HG02885 (cell line): ENCODE results near the gene CD180.
A peak's percentile ranks its signal among the peaks of the same experiment; 100 is the strongest.

ENCODE experiments used
- ATAC-seq: cut with Tn5 transposase; IDR thresholded peaks from one replicate; pipeline ENCODE4 v1.9.1; 2021; ENCODE audit warnings: mild to moderate bottlenecking; ENCODE audit not compliant: unreplicated experiment, poor library complexity

CD180 gene

GRCh38 chr5:67164856-67165525 is 31.6 kb downstream of the CD180 start:
- no peak for ATAC-seq

DNA sequence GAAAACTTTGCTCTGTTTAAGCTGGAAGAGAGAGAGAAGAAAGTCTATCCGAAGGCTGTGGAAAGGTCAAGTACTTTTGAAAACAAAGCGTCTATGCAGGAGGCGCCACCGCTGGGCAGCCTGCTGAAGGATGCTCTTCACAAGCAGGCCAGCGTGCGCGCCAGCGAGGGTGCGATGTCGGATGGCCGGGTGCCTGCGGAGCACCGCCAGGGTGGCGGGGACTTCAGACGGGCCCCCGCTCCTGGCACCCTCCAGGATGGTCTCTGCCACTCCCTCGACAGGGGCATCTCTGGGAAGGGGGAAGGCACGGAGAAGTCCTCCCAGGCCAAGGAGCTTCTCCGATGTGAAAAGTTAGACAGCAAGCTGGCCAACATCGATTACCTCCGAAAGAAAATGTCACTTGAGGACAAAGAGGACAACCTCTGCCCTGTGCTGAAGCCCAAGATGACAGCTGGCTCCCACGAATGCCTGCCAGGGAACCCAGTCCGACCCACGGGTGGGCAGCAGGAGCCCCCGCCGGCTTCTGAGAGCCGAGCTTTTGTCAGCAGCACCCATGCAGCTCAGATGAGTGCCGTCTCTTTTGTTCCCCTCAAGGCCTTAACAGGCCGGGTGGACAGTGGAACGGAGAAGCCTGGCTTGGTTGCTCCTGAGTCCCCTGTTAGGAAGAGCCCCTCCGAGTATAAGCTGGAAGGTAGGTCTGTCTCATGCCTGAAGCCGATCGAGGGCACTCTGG is 32.6 kb downstream of the CD180 start:
- ATAC-seq: no peak

DNA sequence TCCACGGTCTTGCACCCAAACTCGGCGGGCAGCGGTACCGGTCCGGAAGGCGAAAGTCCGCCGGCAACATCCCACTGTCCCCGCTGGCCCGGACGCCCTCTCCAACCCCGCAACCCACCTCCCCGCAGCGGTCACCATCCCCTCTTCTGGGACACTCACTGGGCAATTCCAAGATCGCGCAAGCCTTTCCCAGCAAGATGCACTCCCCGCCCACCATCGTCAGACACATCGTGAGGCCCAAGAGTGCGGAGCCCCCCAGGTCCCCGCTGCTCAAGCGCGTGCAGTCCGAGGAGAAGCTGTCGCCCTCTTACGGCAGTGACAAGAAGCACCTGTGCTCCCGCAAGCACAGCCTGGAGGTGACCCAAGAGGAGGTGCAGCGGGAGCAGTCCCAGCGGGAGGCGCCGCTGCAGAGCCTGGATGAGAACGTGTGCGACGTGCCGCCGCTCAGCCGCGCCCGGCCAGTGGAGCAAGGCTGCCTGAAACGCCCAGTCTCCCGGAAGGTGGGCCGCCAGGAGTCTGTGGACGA is 33.3 kb downstream of the CD180 start:
- ATAC-seq: no peak

DNA sequence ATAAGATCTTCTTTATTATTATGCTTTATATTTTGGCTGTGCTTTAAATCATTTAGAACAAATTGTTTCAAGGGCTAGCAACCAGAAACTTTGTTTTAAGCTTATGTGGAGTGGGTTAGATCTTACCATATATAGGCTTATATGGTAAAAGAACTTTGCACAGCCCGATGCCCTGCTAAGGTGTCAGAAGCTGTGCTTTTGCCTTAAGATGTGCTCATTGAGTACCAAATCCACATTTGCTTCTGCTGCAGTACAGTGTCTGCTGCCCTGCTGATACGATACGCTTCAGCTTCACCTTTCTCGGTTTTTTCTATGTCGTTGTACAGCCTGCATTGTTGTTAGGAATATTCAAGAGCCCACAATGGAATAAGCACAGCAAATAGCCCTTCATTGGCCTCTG is 34.8 kb downstream of the CD180 start:
- ATAC-seq: no peak

DNA sequence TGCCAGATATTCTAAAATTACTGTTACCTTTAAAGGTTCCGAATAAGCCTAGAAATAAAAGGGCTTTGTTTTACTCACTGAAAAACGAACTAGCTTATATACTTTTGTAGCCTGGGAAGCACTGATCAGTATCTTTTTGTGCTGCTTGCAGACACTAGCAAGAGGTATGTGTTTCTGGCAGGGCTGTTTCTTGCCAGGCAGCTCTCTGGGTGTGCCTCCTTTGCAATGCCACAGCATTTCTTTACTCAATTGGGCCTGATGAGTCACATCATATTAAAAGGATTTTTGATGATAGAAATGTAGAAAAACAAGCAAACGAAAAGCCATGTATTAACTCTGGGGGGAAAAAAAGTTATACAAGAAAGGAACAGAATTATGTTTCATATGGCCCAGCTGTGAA is 35.6 kb downstream of the CD180 start:
- no peak for ATAC-seq

- no peak for ATAC-seq
Measured at GRCh38 chr5:67160272-67160671, 36.3 kb downstream of the CD180 start.

GRCh38 chr5:67156976-67157583 is 39.5 kb downstream of the CD180 start:
- peak; percentile 72 for ATAC-seq

GRCh38 chr5:67154556-67155206 is 41.9 kb downstream of the CD180 start:
- no peak for ATAC-seq

DNA sequence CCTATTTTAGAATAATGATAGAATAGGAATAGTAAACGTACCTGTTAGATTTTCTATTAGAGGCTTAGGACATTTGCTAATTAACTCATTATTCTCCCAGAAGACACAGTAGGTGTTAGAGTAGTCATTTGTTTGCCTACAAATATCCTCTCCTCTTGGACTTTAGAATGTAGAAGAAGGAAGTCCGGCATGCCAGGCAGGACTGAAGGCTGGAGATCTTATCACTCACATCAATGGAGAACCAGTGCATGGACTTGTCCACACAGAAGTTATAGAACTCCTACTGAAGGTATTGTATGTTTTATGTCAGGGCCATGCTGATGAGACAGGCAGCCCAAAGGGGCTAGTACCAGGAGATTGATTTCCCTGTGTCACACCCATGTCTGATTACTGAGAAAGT is 43.3 kb downstream of the CD180 start:
- ATAC-seq: no peak

GRCh38 chr5:67152400-67152799 is 44.2 kb downstream of the CD180 start:
- no peak for ATAC-seq

GRCh38 chr5:67149951-67150523 is 46.6 kb downstream of the CD180 start:
- no peak for ATAC-seq

- no peak for ATAC-seq
Measured at GRCh38 chr5:67149057-67149950, 47.3 kb downstream of the CD180 start.

DNA sequence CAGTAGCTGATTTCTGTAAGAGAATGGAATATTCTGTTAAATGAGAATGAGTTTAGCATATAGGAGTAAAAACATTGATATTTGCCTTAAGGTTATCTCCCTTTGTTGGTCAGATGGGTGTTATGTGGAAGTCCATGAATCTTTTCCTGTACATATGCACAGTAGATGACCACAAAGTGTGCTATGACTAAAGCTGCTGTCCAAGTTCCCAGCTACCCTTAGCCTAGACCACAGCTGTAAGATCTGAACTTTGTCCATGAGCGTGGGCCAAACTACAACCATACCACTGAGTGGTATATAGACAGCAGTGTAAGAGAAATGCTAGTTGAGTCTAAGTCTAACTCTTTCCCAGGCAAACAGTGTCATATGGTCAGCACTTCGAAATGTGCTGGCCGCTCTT is 48.8 kb downstream of the CD180 start:
- no peak for ATAC-seq

DNA sequence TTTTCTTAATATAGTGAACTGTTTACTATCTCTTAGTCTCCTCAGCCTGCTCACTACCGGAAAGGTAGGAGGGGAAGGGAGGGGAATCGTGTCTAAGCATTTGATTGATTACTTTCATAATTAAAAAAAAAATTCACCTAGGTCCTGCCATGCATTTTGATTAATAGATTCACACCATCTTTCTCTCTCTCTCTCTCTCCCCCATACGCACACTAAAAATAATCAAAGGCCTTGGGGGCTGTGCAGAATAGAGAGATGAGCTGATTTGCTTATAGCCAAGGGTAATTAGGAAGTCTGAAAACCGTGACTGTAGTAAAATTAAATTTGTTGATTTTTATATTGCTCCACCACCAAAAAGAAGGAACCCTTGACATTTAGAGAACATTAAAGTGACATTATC is 49.6 kb downstream of the CD180 start:
- ATAC-seq: no peak

DNA sequence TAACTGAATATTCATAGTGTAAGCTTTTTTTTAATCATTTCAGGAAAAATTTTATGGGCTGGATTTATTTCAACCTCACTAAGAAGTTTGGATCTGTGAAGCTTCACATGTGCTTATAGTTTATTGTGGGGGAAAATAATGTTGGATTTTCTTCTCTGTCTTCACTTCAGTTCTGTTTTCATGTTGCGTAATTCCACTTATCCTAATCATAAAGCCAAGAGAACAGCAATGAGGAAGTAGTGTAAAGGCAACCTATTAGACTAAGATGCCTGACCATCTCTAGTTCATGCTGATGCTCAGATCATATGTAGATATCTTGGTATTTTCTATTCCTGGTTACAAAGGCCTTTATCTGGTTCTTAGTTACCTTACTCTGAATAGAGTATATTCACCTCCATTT is 50.0 kb downstream of the CD180 start:
- ATAC-seq: no peak

DNA sequence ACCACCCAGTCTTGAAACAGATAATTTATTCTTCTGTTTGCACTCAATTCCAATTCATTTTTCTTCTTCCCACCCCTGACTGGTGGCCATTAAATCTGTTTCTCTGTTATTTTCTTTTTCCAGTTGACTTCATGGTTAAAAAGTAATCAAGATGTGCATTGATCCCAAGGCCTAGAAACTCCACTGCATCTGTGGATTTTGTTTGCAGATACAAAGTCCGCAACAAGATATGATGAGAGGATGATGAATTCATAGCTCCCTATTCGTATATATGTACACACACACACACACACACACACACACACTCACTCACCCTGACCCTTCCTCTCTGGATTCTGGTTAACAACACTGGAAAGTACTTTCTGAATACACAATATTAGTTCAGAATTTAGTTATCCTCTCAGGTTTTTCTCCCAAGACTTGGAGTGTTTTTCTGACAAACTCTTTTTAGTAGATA is 52.4 kb downstream of the CD180 start:
- ATAC-seq: no peak

- no peak for ATAC-seq
Measured at GRCh38 chr5:67143549-67143948, 53.0 kb downstream of the CD180 start.

DNA sequence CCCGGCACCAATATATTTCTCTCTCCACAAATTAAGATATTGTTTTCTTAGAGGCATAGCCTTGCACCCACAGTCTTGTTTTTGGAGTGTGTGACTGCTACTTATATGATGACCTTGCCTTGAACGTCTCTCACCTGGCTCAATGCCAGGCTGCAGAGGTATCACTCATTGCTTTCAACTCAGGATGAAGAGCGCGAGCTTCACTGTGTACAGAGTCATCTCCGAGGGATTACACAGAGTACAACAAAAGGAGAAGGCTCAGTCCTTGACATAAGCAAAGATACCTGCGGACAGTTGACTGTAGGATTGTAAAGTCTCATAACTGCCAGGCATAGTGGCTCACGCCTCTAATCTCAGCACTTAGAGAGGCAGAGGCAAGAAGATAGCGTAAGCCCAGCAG is 53.8 kb downstream of the CD180 start:
- ATAC-seq: no peak

DNA sequence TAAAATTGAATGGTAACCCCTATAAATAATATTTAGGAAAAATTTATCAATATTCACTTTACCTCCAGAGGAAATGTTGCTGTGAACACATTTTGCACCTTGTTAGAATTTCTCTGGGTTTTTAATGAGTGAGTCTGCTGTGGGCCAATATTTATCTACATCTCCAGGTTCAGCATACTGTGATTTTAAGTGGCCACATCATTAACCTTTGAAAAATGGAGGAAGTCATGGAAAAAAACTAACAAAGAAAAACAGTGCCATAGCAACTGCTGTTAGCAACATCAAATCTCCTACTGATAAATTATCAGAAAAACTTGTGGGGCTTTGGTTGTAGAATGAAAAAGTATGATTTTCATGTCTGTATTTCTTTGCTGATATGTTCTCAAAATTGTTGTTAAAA is 55.0 kb downstream of the CD180 start:
- no peak for ATAC-seq

GRCh38 chr5:67140413-67140812 is 56.2 kb downstream of the CD180 start:
- ATAC-seq: no peak
